ENCODE measurements around the gene WEE2.
"Not testable (repeated sequence)": the region's sequence is repeated elsewhere in the genome, so short reads cannot be mapped to it uniquely, and the experiment has no call there.

WEE2 gene

DNA sequence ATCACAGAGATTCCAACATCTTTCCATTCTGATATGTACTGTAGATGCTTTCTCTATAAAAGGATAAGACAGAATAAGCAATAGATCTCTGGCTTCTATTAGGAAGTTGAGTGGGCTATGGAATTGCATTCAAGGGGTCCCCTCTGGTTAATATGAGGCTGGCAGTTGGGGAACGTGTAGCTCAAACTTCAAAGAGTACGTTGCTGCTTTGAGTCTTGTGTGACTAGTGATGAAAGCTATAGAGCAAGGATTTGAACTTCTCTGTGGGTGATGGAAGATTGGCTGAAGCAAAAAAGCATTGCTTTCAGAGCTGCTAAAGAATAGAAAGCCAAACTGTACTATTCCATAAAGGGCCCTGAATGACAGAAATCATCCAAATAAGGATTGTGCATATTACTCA, 6.4 kb downstream of the WEE2 start:
- DNase-seq, result no peak

DNA sequence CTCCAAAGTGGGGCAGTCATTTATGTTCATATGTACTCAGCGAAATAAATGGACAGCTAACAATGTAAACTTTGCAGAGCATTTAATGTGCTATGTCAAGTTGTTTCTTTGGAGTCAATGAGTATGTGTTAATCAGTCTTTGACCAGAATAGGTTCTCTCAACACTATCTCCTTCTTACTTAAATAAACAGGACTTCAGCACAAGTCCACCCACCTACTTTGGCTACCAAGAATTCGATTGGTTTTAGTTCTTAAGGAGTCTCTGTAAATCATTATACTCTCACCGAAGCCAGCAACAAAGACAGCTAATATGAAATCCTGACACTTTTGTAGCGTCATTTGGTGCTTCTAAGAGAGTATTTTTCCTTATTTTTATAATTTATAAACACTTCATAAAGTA, 6.9 kb downstream of the WEE2 start:
- no peak for DNase-seq

DNA sequence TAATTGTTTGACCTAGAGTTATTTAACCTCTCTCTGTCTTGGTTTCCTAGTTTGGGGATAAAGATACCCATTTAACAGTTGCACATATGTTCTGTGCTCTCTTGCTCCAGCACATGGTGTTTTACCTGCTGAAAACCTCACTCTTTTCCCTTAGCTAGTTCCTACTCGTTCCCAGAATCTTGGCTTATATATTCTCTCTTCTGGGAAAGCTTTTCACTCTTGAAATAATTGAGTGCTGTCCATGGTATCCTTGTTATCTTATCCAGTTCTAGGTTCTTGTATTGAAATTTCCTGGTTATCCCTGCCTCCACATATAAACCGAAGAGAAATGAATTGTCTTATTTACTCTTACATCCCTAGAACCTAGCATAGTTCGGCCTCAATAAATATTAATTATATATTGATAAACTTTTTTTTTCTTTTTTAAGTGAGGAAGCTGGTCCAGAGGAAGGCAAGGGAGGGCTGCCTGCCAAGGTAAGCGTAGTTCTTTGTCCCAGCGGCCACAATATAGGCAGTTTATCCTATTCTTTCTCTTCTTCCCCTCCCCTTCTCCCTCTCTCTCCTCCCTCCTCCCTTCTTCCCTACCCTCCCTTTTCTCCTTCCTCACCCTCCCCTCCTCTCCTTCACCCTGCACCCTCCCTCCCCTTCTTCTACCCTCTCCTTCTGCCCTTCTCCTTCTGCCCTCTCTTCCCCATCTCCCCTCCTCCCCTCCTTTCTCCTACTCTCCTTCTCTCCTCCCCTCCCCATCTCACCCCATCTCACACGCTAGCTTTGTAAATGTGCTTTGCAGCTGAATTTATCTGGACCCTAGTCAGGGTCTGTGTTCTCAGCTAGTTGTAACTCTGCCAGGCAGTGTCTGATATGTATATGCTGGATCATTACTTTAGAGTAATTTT, 7.9 kb downstream of the WEE2 start:
- DNase-seq, result no peak

DNA sequence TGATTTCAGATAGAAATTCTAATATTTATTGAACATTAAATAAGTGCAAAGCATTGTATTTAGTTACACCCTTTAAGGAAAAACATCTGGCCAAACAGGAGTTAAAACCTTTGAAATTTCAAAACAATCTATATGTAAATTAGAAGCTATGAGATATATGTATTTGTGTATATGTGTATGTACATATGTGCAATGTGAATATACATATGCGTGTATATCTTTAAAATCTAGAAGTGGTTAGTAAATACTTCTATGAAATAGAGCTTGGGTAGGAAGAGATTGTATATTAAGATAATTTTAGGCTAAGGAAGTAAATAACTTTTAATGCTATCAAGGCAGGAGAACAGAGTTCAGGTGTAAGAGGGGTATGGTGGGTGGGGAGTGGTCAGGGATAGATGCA, 9.3 kb downstream of the WEE2 start:
- DNase-seq, result no peak

DNA sequence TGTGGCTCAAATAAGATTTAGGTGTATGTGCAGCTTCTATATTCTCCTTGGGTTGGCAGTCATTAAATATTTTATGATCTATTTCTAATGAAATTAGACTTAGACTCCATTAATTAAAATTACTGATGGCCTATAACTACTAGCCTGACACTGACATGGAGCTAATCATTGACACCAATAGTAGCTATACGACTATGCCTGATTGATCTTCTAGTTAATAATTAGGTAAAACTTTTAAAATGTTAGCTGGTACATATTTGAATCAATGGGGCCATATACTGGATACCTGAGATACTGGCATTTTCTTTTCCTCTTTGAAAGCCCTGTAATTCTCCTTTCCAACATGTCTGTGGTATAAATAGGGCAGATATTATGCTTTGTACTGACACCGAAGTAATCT, 14.4 kb downstream of the WEE2 start:
- DNase-seq, result no peak

DNA sequence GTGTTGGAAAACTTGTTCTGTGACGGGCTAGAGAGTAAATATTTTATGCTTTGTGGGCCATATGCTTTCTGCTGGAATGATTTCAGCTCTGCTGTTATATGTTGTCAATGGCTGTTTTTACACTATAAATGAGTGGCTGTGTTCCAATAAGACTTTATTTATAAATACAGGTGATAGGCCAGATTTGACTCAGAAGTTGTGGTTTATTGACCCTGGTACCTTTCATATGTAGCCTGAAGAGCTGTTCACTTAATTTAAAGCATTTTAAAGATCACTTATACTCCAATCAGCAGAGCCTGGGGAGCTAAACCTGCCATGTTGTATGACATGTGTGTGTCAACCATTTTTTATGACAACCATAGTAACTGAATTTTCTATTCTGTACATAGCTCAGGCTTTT, 20.9 kb downstream of the WEE2 start:
- no peak for DNase-seq

DNA sequence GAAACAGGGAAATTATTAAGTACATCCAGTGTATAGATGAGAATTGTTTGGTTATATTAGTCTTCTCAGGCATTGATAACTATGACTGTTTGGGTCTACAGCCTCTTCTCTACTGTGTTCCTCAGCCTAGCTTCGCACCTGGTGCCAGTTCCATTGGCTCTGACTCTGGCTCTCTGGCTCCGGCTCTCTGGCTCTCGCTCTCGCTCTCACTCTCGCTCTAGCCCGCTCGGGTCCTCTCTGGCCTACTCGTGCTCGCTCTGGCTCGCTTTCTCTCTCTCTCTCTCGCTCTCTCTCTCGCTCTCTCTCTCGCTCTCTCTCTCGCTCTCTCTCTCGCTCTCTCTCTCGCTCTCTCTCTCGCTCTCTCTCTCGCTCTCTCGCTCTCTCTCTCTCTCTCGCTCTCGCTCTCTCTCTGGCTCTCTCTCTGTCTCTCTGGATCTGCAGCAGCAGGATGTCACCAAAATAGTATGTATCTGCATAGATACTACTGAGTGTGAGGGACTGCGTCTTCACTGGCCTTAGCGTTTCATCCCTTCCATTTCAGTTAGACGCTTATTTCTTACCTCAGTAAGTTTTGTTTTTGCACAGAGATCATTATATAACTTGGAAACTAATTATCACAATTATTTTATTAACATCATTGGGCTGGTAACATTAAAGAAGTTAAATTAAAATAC, 23.5 kb downstream of the WEE2 start:
- DNase-seq, result no peak

DNA sequence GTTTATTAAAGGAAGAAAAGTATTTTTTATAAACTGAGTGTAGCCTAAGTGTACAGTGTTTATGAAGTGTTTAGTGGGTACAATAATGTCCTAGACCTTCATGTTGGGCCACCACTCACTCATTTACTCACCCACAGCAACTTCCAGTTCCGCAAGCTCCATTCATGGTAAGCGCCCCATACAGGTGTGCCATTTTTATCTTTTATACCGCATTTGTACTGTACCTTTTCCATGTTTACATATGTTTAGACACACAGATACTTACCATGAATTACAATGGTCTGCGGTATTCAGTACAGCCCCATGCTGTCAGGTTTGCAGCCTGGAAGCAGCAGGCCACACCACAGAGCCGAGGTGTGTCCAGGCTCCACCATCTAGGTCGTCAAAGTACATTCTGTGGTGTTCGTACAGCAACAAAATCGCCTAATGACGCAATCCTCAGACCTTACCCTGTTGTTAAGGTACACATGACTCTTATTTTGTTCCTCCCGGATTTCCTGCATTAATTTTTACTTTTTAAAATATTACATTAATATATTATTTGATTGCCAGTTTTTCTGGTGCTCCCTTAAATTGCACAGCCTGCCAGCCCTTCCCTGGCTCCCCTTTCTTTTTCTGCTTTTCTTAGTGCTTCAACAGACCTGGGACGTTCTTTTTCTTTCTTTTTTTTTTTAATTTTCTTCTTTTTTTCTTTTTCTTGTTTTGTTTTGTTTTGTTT, 29.1 kb downstream of the WEE2 start:
- DNase-seq, result peak; percentile 9 to 41 (median 36)

DNA sequence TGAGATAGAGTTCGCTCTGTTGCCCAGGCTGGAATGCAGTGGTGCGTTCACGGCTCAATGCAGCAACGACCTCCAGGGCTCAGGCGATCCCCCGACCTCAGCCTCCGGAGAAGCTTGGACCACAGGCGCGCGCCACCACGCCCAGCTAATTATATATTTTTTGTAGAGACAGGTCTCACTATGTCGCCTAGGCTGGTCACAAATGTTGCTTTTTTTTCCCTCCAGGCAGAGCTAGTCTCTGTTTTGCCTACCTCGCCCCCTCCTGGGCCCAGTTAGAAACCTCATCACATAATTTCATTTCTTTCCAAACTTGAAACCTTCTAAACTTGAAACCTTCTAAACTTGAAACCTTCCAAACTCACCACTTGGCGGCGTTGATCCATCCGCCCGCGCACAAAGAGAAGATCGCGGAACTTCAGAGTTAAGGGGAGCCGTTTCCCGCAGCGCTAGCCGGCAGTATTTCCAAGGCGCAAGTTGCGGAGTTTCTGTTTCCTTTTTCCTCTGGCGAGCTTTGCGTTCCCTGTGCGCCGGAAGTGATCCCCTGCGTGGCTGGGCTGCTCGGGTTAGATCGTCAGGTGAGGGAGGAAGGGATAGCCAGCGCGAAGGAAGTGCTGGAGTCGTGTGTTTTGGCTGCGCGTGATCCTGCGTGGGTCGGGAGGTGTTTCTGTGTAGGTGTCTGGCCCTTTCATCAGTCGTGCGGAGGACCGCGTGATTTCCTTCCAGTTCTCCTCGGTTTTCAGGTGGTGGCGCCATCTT, 29.9 kb downstream of the WEE2 start, which contains the start of gene SSBP1:
Gene SSBP1, plus strand, starts transcription at position 523 of the 756 bp plus-strand sequence. CDS start 809 bp downstream, outside the sequence.
- DNase-seq, result peak; percentile 96 to 98 (median 97)

DNA sequence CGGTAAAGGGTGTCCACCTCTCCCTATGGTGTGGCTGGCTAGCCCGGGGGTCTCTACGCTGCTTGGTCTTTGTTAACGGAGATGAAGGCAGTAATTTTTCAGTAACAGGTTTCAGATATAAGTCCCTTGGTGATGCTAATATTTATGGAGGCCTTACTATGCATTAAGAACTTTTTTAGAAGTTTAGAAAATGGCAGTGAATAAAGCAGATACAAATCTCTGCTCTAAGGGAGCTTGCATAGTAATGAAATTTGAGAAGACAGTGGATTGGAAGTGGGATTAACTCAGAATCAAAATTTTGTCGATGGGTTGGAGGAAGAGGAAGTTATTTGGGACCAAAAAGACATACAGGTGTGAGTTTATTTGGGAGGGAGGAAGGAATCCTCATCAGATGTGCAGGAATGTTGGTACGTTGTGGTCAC, 30.4 kb downstream of the WEE2 start:
- DNase-seq, result no peak

DNA sequence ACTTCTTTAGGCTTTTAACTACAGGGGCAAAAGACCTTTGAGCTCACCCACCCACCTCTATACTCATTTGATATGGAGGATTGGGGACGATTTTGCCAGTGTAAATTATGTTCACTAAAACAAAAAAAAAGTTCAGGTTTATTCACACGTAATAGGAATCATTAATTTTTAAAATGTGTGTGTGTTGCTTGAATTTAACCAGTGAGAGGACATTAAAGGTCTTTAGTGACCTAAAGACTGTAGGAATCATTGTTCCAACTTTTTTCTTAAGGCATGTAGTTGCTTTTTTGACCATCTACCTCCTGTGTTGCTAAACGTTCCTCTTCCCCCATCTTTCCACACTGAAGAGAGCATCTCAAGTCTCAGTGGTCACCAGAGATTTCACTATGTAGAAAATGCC, 31.1 kb downstream of the WEE2 start:
- no peak for DNase-seq

DNA sequence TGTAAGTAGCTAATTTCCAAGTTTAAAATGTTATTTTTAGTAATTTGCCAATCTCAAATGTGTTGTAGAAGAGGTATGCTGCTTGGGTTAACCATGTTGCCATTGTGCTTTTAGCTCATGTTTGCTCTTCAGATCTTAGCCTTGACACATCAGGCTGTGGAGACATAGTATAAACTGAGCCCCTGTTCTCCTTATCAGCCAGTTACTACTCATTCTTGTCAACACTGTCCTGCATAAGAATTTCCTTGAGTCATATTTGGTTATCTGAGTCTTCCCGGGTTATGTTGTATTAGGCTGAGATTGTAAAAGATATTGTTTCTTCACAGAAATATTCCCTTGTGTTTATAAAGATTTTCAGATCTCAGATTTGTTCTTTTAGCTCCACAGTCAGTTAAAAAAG, 34.1 kb downstream of the WEE2 start:
- no peak for DNase-seq

DNA sequence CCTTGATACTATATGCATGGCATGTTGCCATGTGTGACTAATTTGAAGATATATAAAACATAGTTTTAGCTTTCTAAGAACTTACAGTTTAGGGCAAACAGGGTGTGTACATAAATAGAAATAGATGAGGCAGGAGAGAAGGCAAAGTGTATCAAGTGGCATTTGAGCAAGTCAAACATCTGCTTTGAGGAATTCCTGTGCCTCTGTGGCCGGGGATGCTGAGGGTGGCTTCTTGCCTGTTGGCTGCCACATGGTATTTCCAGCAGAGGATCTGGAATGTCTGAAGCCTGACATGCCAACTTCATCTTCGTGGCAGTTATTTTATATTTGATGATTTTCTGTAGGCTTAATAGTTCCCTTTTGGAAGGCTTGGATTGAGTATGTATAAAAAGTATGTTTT, 36.0 kb downstream of the WEE2 start:
- no peak for DNase-seq

DNA sequence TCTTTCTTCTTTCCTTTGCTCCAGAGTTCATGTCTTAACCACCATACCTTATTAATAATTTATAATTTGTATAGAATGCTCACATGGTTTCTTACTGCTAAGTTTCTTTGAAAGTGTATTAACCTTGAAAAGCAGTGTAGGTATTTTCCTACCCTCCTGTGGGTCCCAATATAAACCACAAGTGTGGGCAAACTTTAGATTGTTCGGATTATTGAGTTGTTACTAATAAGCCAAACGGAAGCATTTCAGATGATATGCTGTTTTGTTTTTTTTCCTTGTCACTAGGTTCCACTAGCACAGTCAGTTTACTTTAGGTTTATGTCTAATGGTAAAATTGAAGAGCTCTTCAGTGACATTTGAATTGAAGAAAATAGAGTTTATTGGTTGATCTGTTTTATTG, 40.2 kb downstream of the WEE2 start:
- DNase-seq, result no peak

DNA sequence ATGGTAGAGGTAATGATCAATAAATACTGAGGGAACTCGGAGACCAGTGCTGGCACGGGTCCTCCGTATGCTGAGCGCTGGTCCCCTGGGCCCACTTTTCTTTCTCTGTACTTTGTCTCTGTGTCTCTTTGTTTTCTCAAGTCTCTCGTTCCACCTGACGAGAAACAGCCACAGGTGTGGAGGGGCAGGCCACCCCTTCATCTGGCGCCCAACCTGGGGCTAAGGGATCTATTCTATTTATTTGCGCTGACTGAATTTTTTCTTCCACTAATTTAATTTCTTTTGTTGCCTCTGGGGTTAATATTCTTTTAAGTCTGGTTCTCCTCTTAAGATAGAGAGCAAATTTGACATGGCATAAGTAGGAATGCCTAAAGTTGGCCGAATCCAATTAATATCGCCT, 43.8 kb downstream of the WEE2 start:
- peak in 2 of 4 experiments; percentile 11 to 22 for DNase-seq

DNA sequence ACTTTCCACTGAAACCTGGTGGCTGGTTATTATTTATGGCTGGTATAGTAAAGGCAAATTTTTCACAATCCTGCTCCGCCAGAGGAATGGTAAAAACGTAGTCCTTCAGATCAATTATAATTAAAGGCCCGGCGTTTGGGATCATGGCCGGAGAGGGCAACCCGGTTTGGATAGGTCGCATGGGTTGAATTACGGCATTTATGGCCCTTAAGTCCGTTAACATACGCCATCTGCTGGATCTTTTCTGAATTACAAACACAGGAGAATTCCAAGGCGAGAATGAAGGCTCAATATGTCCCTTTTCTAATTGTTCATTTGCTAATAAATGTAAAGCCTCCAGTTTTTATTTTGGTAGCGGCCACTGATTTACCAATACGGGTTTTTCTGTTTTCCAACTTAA, 44.5 kb downstream of the WEE2 start:
- DNase-seq, result peak; percentile 4 to 15 (median 6)

DNA sequence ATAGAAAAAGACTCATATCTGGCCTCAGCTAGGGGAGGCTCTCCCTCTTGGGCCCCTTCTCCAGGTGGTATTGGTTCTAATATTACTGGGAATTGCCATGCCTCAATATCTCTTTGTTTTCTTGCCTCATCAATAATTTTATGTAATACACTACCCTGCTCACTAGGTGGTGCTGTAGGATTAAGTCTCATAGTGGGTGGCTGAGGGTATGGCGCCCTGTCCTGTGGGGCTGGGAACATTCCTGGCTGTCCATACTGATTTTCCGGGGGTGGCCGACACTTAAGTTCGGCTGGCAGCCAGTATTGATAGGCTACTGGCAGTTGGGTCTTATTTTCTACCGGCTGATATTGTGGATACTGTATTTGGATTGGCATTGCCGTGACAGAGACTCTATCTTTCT, 46.8 kb downstream of the WEE2 start:
- DNase-seq, result peak; percentile 20 to 61 (median 42)

DNA sequence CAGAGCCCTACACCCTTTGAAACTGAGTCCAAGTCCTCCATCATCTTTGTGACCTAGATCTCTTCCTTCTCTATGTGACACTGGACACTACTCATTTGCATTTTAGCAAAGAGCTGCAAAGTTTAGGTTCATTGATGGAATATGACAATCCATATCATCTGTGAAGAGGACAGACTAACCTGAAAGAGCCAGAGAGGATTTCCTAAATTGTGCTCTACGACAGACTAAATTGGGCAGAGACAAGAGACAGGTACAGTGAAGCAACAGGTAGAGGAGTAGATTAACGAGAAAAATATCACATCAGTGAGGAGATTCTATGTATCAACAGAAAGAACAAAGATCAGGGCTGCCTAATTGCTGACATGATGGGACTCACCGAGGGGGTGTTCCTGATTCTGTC, 55.6 kb downstream of the WEE2 start, which contains the start of gene TAS2R3:
Gene TAS2R3, plus strand, starts transcription at position 301 of the 400 bp plus-strand sequence. Its CDS starts 62 bp downstream, at position 363.
- DNase-seq, result no peak

DNA sequence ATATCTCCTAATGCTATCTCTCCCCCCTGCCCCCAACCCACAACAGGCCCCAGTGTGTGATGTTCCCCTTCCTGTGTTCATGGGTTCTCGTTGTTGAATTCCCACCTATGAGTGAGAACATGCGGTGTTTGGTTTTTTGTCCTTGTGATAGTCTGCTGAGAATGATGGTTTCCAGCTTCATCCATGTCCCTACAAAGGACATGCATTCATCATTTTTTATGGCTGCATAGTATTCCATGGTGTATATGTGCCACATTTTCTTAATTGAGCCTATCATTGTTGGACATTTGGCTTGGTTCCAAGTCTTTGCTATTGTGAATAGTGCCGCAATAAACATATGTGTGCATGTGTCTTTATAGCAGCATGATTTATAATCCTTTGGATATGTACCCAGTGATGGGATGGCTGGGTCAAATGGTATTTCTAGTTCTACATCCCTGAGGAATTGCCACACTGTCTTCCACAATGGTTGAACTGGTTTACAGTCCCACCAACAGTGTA, 62.0 kb downstream of the WEE2 start:
- not testable (repeated sequence) for DNase-seq

DNA sequence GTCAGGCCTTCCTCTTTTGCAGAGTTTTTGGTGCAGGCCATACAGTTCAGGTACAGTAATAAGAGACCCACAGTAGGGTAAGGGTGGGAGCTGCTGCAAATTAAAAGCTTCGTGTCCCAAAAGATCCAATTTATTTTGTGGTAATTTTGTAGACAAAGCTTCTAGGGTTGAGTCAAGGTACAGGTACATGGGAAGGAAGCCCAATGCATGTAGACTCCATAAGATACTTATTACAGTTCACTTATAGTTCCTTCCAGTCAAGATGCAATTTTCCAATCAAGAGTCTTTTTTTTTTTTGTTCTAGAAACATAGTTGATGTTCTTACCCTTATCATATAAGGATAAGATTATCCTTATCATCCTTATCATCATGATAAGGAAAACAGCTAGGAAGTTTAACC, 68.2 kb downstream of the WEE2 start, which contains the start of gene TAS2R4:
Gene TAS2R4, plus strand, starts transcription at position 301 of the 400 bp plus-strand sequence. CDS start 1,815 bp downstream, outside the sequence.
- DNase-seq, result no peak
